IPS-20b (cell line): ENCODE results near the gene EPHX1.

Experiments
- H3K27ac ChIP-seq: one replicate; pipeline ENCODE4 v1.5.1; 2013; ENCODE audit warnings: low read length
- H3K27me3 ChIP-seq: 2 replicates; pipeline ENCODE4 v1.6.1; 2013; ENCODE audit warnings: mild to moderate bottlenecking, low read length, inconsistent platforms; ENCODE audit not compliant: insufficient read depth
- H3K36me3 ChIP-seq: 2 replicates; pipeline ENCODE4 v1.6.1; 2013; ENCODE audit warnings: low read depth, mild to moderate bottlenecking, inconsistent platforms, low read length, moderate library complexity; ENCODE audit not compliant: insufficient read depth
- H3K4me1 ChIP-seq: 2 replicates; pipeline ENCODE4 v1.6.1; 2013; ENCODE audit warnings: mild to moderate bottlenecking, control low read depth, inconsistent platforms, low read length, moderate library complexity; ENCODE audit not compliant: insufficient read depth
- H3K4me3 ChIP-seq: 2 replicates; pipeline ENCODE4 v1.5.1; 2013; ENCODE audit warnings: mild to moderate bottlenecking, low read length, inconsistent platforms
- H3K9ac ChIP-seq: 2 replicates; pipeline ENCODE4 v1.6.1; 2013; ENCODE audit warnings: low read depth, mild to moderate bottlenecking, inconsistent platforms, low read length, moderate library complexity
- H3K9me3 ChIP-seq: 2 replicates; pipeline ENCODE4 v1.6.1; 2013; ENCODE audit warnings: mild to moderate bottlenecking, low read depth, low read length, inconsistent platforms; ENCODE audit not compliant: insufficient read depth

Gene EPHX1

DNA sequence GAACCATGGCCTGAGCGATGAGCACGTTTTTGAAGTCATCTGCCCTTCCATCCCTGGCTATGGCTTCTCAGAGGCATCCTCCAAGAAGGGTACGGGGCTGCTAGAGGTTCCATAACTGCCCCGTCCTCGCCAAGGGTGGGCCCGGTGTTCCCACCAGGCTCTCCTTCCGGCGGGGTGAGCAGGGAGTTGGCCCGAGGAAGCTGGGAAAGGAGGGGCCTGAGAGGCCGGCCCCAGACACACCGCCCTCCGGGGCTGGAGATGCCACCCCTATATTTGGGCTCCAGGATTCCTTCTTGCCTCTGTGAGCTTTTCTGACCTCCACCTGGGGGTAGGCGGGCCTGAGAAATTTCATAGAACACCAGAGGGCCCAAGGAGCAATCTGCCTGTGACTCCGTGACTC lies 28.9 kb downstream of the EPHX1 start:
- H3K9ac ChIP-seq, result no peak overlapping the region
- no peak overlapping the region for H3K27ac ChIP-seq
- H3K4me1 ChIP-seq, result no peaks in the 10 kb centered on the region
- no peaks in the 10 kb centered on the region for H3K27me3 ChIP-seq
- H3K36me3 ChIP-seq, result peaks cover 20% of the 10 kb centered on the region
- no peak overlapping the region for H3K4me3 ChIP-seq
- no peaks in the 10 kb centered on the region for H3K9me3 ChIP-seq

DNA sequence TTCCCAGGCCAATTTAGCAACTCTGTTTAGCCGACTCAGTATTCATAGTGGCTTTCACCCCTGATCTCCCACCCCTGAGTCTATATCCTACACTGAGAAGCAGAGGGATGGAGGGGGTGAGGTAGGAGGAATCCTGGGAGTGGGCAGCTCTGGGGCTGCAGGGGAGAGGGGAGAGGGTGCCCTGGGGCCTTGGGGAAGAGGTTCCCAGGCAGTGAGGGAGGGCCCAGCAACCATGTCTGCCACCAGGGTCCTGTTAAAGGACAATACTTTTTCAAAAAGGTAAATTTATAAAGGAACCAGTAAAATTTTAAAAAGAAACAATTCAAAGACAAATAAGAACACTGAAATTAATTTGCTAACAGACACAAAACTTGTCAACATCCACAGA lies 30.3 kb downstream of the EPHX1 start:
- Histone ChIP-seq H3K4me1 (no peaks in the 10 kb centered on the region), H3K36me3 (peaks cover 20% of the 10 kb centered on the region), H3K27me3 (no peaks in the 10 kb centered on the region), H3K4me3 (no peak overlapping the region), H3K27ac (no peak overlapping the region), H3K9ac (no peak overlapping the region), H3K9me3 (no peaks in the 10 kb centered on the region)

DNA sequence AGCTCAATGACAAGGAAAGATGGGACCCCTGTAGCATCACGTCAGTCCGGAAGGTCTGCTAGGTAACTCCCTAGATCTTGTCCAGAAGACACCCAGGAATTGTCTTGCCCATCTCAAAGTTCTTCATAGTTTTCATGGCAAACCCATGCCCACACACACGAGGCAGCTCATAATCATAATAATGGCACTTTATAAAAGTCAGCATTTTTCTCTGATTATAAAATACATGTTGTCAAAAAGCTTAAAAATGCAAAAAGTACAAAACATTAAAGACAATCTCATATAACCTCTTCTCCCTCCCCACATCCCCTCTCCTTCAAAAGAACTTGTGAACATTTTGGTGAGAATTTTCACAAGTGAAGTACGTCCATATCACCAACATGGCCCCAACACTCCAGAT lies 30.8 kb downstream of the EPHX1 start:
- H3K4me1 ChIP-seq, result 0 out of 2 replicates have a peak, but pooled peaks cover 4% of the 10 kb centered on the region
- no peaks in the 10 kb centered on the region for H3K9me3 ChIP-seq
- no peak overlapping the region for H3K4me3 ChIP-seq
- H3K27me3 ChIP-seq, result no peaks in the 10 kb centered on the region
- no peak overlapping the region for H3K27ac ChIP-seq
- no peak overlapping the region for H3K9ac ChIP-seq
- H3K36me3 ChIP-seq, result peaks cover 20% of the 10 kb centered on the region

DNA sequence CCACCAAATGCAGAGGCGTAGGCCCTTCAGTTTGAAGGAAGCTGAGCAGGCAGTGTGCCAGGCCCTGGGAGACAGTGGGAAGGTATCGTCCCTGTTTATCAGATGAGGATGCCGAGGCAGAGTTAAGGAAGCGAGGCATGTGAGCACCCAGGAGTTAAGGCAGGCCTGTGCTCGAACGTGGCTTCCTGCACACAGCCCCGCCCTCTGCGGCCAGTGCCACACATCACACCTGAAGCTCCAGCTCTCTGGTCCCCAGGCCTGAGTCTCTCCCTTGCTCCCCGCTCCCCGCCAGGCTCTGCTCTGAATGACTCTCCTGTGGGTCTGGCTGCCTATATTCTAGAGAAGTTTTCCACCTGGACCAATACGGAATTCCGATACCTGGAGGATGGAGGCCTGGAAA lies 32.1 kb downstream of the EPHX1 start:
- Histone ChIP-seq H3K9me3 (no peaks in the 10 kb centered on the region), H3K4me3 (no peak overlapping the region), H3K9ac (no peak overlapping the region), H3K27me3 (no peaks in the 10 kb centered on the region), H3K36me3 (peaks cover 20% of the 10 kb centered on the region), H3K27ac (no peak overlapping the region), H3K4me1 (peaks cover 7% of the 10 kb centered on the region; the same call in 1 of the 2 replicates)

DNA sequence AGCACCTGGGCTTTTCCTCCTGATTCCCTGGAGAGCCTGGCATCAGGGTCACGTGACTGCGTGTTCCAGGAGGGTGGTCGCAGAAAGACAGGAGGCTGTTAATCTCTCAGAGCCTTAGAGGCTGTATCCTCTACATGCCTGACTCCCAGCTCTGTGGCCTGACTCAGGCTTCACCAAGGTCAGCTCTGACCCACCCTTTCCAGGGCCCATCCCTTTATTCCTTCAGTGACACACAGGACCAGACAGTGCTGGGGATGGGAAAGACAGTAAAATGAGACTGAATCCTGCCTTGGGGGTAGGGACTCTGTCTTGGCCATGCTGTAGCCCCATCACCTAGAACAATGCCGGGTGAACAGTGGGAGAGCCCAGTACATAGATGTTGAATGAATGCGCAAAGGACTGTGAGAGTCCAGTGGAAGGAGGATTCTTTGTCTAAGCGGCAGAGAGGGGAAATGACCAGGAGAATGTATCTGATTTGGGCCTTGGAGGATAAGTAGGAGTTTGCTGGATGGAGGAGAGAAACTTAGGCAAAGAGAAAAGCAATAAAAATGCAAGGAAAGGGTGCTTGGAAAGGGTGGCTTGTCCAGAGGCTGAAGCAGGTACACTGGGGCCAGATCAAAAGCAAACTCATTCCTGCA lies 33.0 kb downstream of the EPHX1 start:
- Histone ChIP-seq H3K27ac (no peak overlapping the region), H3K4me3 (no peak overlapping the region), H3K4me1 (peaks cover 7% of the 10 kb centered on the region; the same call in 1 of the 2 replicates), H3K9me3 (no peaks in the 10 kb centered on the region), H3K9ac (no peak overlapping the region), H3K27me3 (no peaks in the 10 kb centered on the region), H3K36me3 (peaks cover 27% of the 10 kb centered on the region)

DNA sequence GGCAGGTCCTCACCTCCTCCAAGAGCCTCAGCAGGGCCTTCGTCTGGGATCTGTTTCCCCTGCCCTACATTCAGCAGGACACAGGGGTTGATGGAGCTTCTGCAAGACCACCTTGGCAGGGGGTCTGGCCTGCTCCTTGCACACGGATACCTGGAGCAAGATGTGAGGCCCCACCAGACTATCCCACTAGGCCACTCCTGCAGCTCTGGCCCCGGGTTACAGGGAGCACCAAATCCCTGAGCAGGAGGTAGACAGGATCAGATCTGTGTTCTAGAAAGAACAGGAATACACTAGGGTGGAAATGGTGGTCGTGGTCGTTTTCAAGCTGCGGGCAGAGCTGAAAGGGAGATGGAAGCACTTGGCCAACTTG lies 33.5 kb downstream of the EPHX1 start:
- peaks cover 27% of the 10 kb centered on the region for H3K36me3 ChIP-seq
- no peak overlapping the region for H3K9ac ChIP-seq

DNA sequence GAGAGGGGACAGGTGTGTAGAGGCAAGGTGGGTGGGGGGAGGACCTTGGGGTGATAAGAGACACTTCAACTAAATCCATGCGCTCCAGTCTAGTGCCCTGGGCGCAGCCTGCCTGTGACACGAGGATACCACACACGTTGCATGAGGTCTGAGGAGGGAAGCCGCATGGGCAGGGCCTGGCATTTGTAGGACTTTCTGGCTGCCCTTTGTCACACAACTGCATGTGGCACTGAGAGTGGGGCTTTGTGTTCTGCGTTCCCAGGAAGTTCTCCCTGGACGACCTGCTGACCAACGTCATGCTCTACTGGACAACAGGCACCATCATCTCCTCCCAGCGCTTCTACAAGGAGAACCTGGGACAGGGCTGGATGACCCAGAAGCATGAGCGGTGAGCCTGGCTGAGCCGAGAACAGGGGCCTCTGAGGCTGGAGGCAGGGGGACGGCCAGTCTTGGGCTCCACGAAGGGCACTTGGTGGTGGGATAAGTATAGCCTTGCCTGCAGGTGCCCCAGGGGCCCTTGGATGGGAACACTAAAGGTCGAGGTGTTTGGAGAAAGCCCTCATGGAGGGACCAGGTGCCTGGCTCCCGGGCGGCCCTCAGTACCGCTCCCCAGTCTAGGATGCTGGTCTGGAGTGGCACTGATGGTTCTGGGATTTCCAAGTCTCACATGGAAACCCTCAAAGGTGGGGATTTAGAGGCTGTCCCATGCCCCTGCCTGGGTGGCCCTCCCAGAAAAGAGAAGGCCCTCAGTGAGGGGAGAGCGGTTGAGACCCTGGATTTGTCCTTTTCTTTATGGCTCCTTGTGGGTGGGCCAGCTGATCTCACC lies 34.5 kb downstream of the EPHX1 start:
- Histone ChIP-seq H3K36me3 (peaks cover 31% of the 10 kb centered on the region), H3K4me3 (no peak overlapping the region), H3K9me3 (no peaks in the 10 kb centered on the region), H3K27ac (no peak overlapping the region), H3K27me3 (no peaks in the 10 kb centered on the region), H3K4me1 (peaks cover 7% of the 10 kb centered on the region; the same call in 1 of the 2 replicates), H3K9ac (no peak overlapping the region)

More for the DNA sequence above, 33.5 kb downstream of the EPHX1 start:
- peaks cover 7% of the 10 kb centered on the region; the same call in 1 of the 2 replicates for H3K4me1 ChIP-seq
- H3K27me3 ChIP-seq, result no peaks in the 10 kb centered on the region
- H3K9me3 ChIP-seq, result no peaks in the 10 kb centered on the region
- no peak overlapping the region for H3K27ac ChIP-seq
- H3K4me3 ChIP-seq, result no peak overlapping the region

DNA sequence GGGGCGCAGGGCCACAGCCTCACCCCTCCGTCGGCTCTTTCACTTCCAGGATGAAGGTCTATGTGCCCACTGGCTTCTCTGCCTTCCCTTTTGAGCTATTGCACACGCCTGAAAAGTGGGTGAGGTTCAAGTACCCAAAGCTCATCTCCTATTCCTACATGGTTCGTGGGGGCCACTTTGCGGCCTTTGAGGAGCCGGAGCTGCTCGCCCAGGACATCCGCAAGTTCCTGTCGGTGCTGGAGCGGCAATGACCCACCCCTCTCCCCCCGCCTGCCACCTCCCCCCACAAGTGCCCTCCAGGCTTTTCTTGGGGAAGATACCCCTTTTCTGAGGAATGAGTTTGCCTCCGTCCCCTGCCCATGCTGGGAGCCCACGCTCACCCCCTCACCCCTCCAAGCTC lies 35.2 kb downstream of the EPHX1 start:
- Histone ChIP-seq H3K9ac (no peak overlapping the region), H3K4me1 (peaks cover 7% of the 10 kb centered on the region; the same call in 1 of the 2 replicates), H3K27ac (no peak overlapping the region), H3K27me3 (no peaks in the 10 kb centered on the region), H3K36me3 (peaks cover 32% of the 10 kb centered on the region), H3K4me3 (no peak overlapping the region), H3K9me3 (no peaks in the 10 kb centered on the region)

DNA sequence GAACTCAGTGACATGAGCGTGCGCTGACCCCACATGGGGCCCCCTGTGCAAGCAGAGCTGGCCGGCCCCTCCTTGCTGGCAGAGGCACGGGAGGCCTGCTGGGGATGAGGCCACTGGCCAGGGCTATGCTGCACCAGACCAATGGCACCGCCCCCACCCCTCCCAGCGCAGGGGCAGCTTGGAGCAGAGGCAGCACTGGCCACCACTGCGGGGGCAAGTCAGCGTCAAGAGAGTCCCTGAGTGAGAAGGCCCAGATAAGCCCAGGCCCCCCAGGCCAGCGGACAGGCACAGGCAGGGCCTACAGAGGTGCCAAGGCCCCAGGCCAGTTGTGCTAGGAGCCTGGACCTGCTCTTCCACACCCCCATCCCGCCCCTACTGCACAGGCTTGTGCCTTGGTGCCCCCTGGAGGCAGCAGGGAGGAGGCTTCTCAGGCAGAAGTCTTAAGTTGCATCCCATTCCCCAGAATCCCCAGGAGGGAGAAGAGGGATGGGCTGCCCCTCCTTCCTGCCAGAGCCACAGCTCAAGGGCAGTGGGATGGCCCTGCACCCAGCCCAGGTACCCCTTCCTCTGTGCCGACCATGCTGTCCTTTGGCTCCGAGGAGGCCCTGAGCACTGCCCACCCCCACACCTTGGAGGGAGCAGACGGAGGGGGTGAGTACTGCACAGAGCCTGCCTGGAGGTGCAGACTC lies 35.8 kb downstream of the EPHX1 start:
- no peak overlapping the region for H3K4me3 ChIP-seq
- H3K36me3 ChIP-seq, result peaks cover 27% of the 10 kb centered on the region
- no peaks in the 10 kb centered on the region for H3K9me3 ChIP-seq
- H3K27ac ChIP-seq, result no peak overlapping the region
- peaks cover 7% of the 10 kb centered on the region; the same call in 1 of the 2 replicates for H3K4me1 ChIP-seq
- H3K27me3 ChIP-seq, result no peaks in the 10 kb centered on the region
- no peak overlapping the region for H3K9ac ChIP-seq

DNA sequence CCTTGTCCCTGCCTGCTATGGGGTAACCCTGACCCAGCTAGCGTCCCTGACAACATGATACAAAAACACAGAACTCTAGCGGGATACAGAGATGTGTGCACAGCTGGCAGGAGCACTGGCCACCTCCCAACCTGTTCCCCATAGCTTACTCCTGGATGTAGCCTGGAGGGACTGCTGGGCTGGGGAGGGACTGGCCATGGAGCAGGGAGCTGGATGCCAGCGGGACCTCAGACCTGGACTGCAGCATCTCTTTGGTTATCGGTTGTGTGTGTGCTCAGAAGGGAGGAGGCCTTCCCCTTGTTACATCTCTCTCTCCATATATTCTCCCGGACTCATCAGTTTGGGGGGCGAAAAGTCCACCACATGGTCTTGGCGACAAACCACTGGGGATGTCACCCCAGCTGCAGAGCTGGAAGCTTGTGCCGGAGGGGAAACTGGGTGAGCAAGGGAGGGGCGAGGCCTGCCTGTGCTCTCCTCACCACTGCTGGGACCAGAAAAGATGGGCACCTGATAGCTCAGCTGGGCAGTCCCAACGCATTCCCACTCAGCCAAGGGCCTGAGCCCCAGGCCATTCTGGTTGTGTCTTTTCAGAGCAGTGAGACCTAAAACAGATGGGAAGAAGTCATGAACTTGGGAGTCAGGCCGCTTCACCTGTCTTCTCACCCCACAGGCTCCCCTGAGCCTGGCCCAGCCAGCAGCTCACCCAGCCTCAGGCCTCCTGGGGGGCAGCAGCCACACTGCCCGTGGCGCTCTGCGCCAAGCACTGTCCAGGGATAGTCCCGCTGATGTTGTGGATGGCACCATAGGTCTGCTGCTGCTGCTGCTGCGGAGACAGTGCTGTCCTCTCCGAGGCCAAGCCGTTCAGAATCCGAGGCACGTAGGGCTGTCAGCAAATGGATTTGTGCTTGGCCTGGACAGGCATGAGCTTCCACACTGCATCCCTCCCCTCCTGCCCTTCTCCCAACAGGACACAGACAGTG lies 36.7 kb downstream of the EPHX1 start:
- H3K9me3 ChIP-seq, result 0 out of 2 replicates have a peak, but pooled peaks cover 3% of the 10 kb centered on the region
- H3K4me3 ChIP-seq, result no peak overlapping the region
- H3K27me3 ChIP-seq, result no peaks in the 10 kb centered on the region
- peaks cover 7% of the 10 kb centered on the region; the same call in 1 of the 2 replicates for H3K4me1 ChIP-seq
- peaks cover 29% of the 10 kb centered on the region for H3K36me3 ChIP-seq
- H3K27ac ChIP-seq, result no peak overlapping the region
- no peak overlapping the region for H3K9ac ChIP-seq

DNA sequence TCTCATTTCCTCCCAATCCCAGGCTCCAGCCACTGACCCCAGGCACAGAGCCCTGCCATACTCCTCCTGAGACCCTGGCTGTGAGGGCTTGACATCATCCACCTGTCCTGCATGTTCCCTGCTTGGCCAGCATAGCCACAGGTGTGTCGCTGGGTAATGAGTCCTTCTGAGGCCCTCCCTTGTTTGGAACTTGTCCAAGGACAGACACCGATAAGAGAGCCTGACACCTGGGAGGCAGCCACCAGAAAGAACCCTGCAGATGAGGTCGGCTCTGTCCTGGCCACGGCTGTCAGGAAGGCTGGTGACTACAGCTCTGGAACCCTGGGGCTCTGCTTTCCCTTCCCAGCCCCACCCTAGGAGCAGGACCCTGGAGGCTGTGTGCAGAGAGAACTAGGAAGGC lies 37.7 kb downstream of the EPHX1 start:
- H3K9me3 ChIP-seq, result peaks cover 3% of the 10 kb centered on the region; the same call in 1 of the 2 replicates
- H3K27me3 ChIP-seq, result no peaks in the 10 kb centered on the region
- no peak overlapping the region for H3K27ac ChIP-seq
- H3K9ac ChIP-seq, result no peak overlapping the region
- no peak overlapping the region for H3K4me3 ChIP-seq
- peaks cover 37% of the 10 kb centered on the region for H3K36me3 ChIP-seq
- peaks cover 7% of the 10 kb centered on the region; the same call in 1 of the 2 replicates for H3K4me1 ChIP-seq
